ENCODE data around the gene AFTPH.

The AFTPH gene

GRCh38 chr2:64615192-64615763, 91.2 kb downstream of the AFTPH start:
- DNase-seq: no peak

- no peak for DNase-seq
These were observed 91.9 kb downstream of the AFTPH start for GRCh38 chr2:64615844-64616536.

- DNase-seq: no peak
These were observed 93.6 kb downstream of the AFTPH start for GRCh38 chr2:64617631-64618151.

- no peak for DNase-seq
These were observed 96.5 kb downstream of the AFTPH start for GRCh38 chr2:64620661-64621060.

- no peak for DNase-seq
These were observed 98.5 kb downstream of the AFTPH start for GRCh38 chr2:64622443-64623241.

GRCh38 chr2:64623242-64623850, 99.2 kb downstream of the AFTPH start:
- DNase-seq: no peak

GRCh38 chr2:64624108-64624610, 100.0 kb downstream of the AFTPH start:
- DNase-seq: no peak

- no peak for DNase-seq
These were observed 100.7 kb downstream of the AFTPH start for GRCh38 chr2:64624862-64625261.

GRCh38 chr2:64625299-64626145, 101.4 kb downstream of the AFTPH start:
- DNase-seq: no peak

GRCh38 chr2:64626146-64626809, 102.2 kb downstream of the AFTPH start:
- no peak for DNase-seq

- no peak for DNase-seq
These were observed 103.0 kb downstream of the AFTPH start for GRCh38 chr2:64626963-64627760.

- no peak for DNase-seq
These were observed 104.0 kb downstream of the AFTPH start for GRCh38 chr2:64627860-64628841.

- DNase-seq: no peak
These were observed 105.2 kb downstream of the AFTPH start for GRCh38 chr2:64629329-64629781.

GRCh38 chr2:64629875-64630274, 105.7 kb downstream of the AFTPH start:
- DNase-seq: no peak

GRCh38 chr2:64630752-64631151, 106.6 kb downstream of the AFTPH start:
- DNase-seq: no peak

- no peak for DNase-seq
These were observed 107.6 kb downstream of the AFTPH start for GRCh38 chr2:64631771-64632170.

GRCh38 chr2:64632835-64633819, 109.0 kb downstream of the AFTPH start:
- DNase-seq: no peak

All from CD4-positive, alpha-beta T cell treated with Interleukin-17A for 4 hours (primary cell).